SU-DHL-6 (cell line): ENCODE data around the gene GSS.

Experiments used
- EZH2phosphoT487 ChIP-seq: fragments of 200-600 bp; sonication (generic), shearing (Covaris generic); conservative IDR thresholded peaks from 2 replicates; pipeline ENCODE4 v1.6.1; 2018; ENCODE audit warnings: mild to moderate bottlenecking, antibody characterized with exemption, low read length, moderate library complexity, mixed read lengths
- TF ChIP-seq, protein P1 (sequence below): fragments of 200-600 bp; sonication (generic); IDR thresholded peaks from one replicate; pipeline ENCODE4 v1.5.1; 2017; ENCODE audit warnings: antibody characterized with exemption, mild to moderate bottlenecking, low read length, moderate library complexity; ENCODE audit not compliant: insufficient read depth, poor library complexity, severe bottlenecking

DNA sequence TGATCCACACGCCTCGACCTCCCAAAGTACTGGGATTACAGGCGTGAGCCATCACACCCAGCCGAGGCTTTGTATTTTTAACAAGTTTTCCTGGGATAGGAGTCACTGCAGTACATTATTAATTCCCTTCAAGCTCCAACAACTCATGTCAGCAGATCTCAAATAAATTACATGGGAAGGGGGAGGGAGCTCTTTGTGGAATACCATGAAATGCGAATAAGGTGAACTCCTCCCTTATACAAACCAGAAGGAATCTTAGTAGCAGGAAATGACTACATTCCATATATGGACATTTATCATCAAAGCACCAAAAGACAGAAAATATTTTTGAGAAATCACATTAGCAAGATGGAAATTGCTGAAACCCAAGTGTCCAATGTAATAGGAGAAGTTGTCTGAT lies 2.9 kb downstream of the GSS start:
- TF ChIP-seq, protein P1, sequence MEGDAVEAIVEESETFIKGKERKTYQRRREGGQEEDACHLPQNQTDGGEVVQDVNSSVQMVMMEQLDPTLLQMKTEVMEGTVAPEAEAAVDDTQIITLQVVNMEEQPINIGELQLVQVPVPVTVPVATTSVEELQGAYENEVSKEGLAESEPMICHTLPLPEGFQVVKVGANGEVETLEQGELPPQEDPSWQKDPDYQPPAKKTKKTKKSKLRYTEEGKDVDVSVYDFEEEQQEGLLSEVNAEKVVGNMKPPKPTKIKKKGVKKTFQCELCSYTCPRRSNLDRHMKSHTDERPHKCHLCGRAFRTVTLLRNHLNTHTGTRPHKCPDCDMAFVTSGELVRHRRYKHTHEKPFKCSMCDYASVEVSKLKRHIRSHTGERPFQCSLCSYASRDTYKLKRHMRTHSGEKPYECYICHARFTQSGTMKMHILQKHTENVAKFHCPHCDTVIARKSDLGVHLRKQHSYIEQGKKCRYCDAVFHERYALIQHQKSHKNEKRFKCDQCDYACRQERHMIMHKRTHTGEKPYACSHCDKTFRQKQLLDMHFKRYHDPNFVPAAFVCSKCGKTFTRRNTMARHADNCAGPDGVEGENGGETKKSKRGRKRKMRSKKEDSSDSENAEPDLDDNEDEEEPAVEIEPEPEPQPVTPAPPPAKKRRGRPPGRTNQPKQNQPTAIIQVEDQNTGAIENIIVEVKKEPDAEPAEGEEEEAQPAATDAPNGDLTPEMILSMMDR: no peak
- no peak for TF ChIP-seq EZH2phosphoT487
